Fibroblast of skin of scalp (primary cell): ENCODE data around the gene MAD2L2.

Source experiments
- DNase-seq: peaks from one replicate; pipeline ENCODE4 v3.0.0-alpha.2; 2013

Gene MAD2L2

GRCh38 chr1:11682287-11682771 is 1.4 kb upstream of the MAD2L2 start:
- peak; percentile 28 for DNase-seq

DNA sequence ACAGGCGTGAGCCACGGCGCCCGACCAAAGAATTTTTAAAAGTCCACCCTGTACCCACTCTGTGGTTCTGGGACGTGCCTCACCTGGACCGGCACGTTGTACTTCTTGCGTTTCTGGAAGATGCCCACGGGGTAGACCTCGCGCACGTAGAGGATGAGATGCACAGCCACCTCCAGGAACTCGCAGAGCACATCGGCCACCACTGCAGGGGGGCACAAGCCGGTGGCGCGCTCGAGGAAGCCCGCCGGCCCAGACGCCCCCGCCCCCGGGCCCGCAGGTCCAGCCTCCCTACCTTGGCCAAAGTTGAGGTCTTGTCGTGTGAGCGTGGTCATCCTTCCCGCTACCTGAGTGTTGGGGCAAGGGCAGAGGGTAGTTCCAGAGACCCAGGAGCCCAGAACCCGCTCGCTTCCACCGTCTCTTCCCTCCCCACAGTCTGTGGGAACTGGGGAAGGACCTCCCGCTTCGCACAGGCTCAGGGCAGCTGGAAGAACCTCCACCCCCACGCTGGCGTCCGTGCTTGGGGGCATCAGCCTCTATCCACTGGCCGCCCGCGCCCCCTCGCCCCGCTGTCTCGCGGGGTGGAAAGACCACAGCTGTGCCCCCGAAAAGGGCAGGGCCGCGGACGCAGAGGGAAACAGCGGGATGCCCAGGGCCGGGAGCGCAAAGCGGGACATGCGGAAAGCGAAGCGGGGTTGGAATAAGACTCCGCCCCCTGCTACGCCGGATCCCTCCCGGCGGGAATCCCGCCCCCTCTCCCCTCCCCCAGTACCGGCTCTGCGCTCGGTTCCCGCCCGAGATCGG is 478 bp downstream of the MAD2L2 start:
- no peak for DNase-seq

DNA sequence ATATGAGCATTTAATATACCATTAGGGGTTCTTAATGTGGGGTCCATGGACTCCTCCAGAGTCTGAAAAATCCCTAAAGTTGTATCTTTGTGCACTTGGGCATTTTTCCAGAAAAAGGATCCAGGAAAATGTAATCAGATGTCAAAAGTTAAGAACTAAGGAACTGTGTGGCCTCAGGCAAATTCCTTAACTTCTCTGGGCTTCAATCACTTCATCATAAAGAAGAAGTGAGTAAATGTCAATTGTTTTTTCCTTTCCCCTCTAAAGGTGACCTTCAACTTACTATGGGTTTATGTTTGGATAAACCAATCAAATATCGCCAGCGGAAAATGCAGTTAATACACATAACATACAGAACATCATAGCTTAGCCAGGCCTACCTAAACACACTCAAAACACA is 2.5 kb downstream of the MAD2L2 start:
- DNase-seq, result no peak

DNA sequence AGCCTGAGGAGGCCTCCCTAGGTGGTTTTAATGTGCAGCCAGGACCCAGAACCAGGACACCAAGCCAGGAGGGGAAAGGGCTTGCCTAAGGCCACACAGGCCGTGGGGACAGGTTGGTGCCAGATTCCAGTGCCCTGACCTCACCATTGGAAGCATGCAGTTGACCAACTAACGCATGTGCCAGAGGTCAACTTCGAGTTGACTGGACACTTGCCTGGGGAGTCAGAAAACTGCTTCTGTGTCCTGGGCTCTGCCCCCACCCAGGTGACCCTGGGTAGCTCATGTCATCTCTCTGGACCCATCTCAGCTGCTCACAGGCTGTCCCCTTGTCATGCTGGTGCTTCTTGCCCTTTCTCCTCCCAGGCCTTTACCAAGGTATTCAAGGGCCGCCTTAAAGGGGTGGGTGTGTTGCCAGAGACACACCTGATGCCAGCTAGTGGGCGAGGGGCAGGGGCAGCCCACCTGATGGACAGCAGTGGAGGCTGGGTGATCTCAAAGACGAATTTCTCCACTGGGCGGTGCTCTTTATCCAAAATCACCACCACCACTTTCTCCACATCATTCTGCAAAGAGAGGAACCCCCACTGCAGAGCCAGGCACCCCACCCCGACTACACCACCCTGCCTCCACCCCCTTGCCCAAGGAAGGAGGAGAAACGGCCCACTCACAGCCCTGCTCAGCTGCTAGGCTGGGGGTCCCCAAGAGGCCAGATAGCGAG is 4.4 kb downstream of the MAD2L2 start:
- DNase-seq, result no peak

DNA sequence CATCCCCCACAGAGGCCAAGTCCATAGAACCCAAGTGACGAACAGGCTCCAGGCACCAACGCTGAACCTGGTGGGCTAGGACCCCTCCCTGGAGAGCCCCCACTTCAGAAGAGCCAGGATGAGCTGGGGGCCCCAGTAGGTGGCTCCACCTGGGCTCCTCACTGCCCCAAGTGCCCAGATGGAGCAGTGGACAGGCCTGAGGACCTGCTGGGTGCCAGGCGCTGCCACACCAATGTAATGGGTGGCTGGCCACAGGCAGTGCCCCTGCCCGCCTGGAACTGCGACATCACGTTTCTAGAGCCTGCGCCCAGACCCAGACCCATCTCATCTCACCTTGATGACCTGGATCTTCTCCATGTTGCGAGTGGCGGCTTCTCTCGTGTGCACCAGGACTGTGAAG is 5.6 kb downstream of the MAD2L2 start:
- no peak for DNase-seq

DNA sequence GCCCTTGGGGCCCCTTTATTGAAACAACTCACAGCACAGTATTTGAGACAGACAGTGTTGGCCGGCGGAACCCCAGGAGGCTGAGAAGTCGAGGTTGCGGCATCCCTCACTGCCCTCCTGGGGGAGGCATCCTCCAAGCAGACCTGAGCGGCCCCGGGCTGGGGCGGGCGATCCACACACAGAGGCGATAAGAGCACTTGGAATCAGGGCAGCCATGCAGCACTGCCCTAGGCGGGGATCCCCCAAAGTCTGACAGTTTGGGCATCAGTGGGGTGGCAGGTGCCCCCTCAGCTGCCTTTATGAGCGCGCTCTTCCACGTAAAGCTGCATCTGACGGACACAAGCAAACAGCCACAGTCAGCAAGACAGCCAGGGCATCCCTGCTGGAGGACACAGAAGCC is 6.5 kb downstream of the MAD2L2 start:
- DNase-seq, result no peak

DNA sequence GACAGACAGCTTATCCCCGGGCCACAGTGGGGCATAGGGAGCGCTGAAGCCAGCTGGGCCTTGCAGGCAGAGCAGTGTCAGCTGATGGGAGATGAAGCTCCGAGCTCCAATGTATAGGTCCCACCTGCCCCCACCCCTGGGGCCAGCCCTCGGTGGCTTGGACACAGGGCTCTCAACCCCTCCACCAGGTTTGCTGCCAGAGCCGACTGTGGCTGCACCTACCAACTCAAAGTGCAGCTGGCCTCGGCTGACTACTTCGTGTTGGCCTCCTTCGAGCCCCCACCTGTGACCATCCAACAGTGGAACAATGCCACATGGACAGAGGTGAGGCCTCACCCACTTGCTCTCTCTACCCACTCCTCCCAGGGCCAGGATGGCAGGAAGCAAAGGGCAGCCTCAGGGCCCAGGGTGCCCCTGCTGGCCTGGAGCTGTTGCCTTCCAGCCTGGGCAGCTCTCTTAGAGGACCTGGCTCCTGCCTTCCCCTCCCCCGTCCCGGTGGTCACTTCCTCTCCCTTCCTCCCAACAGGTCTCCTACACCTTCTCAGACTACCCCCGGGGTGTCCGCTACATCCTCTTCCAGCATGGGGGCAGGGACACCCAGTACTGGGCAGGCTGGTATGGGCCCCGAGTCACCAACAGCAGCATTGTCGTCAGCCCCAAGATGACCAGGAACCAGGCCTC is 7.7 kb downstream of the MAD2L2 start:
- no peak for DNase-seq

GRCh38 chr1:11671544-11672286 is 9.2 kb downstream of the MAD2L2 start:
- DNase-seq, result no peak

DNA sequence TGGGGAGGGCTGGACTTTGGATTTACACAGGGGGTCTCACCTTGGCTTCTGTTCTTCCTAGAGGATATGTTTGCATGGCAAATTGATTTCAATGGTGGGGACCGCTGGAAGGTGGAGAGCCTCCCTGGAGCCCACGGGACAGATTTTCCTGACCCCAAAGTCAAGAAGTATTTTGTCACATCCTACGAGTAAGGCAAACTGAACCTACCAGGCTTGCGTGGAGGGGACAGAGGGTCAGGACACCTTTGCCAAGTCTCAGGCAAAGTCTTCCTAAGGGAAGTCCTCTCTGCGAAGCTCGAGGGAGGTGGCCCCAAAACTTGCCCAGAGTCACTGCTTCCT is 9.8 kb downstream of the MAD2L2 start:
- DNase-seq, result no peak

- no peak for DNase-seq
Measured at GRCh38 chr1:11670747-11671146, 10.2 kb downstream of the MAD2L2 start.

DNA sequence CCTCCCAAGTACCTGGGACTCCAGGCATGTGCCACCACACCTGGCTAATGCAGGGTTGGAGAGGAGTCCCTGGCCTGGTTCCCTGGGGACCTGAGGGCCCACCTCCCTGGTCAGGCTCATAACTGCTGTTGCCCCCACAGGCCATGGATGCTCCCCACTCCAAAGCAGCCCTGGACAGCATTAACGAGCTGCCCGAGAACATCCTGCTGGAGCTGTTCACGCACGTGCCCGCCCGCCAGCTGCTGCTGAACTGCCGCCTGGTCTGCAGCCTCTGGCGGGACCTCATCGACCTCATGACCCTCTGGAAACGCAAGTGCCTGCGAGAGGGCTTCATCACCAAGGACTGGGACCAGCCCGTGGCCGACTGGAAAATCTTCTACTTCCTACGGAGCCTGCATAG is 12.4 kb downstream of the MAD2L2 start:
- no peak for DNase-seq

DNA sequence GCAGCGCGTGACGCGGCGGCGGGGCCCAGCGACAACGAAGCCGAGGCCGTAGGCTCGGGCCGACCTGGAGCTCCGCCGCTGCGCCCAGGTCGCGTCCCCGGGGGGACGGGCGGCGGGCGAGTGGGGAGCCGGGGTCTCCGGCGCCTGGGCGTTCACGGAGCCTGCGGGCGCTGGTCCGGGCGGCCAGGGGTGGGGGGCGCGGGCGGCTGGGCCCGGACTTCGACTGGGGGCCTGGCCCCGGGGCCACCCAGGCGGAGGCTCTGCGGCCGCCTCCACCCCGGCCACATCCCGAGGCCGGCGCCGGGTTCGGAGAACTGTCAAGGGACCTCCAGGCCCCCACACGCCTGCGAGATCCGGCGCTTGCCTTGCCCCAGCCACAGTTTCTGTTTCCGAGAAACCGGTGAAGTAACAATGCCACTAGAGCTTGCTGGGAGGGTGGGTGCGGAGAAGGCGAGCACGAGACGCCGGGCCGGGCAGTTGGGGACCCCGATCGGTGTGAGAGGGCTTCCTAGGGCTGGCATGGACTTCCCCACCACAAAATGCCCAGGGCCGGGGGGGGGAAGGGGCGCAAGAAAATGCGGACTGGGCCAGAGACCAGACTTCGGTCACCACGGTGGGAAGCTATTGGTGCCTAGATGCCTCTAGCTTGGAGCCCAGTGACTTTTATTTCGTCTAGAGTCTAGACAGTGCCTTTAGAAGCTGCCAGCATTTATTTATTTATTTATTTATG is 16.4 kb downstream of the MAD2L2 start:
- peak; percentile 34 for DNase-seq

DNA sequence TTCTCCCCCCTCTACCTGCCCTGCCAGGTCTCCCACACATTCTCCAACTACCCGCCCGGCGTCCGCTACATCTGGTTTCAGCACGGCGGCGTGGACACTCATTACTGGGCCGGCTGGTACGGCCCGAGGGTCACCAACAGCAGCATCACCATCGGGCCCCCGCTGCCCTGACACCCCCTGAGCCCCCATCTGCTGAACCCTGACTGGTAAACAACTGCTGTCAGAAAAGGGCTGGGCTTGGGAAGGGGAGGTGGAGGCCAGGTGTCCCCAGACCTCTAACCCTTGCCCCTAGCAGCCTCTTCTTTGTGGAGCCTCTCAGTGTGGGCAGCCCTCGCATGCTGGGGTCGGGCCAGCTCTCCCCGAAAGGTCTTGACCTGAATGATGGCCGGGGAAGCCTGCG is 19.8 kb downstream of the MAD2L2 start:
- DNase-seq, result no peak

- DNase-seq, result no peak
Measured at GRCh38 chr1:11659748-11660147, 21.2 kb downstream of the MAD2L2 start.

- DNase-seq, result no peak
Measured at GRCh38 chr1:11658542-11658941, 22.4 kb downstream of the MAD2L2 start.

- DNase-seq, result no peak
Measured at GRCh38 chr1:11657654-11658053, 23.3 kb downstream of the MAD2L2 start.

GRCh38 chr1:11654939-11655808 is 25.8 kb downstream of the MAD2L2 start:
- DNase-seq, result no peak

GRCh38 chr1:11654137-11654938 is 26.6 kb downstream of the MAD2L2 start, which contains the start of the genes FBXO2 and FBXO44:
Gene FBXO2, minus strand, starts transcription at chr1:11654429. Its CDS starts 89 bp downstream, at chr1:11654340.
Gene FBXO44, plus strand, starts transcription at chr1:11654877. Its CDS starts 959 bp downstream, at chr1:11655836.
- peak; percentile 11 for DNase-seq

DNA sequence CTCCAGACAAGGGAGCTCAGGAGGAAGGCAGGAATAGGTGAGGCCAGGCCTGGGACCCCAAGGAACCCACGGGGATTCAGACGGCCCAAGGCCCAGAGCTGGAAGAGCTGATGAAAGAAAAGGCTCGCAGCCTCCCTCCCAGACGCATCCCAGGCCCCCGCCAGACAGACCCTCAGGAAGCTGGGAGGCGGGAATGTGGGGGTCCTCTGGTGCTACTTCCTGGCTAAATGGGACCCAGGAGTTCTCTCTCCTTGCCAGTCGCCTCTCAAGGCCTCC is 27.1 kb downstream of the MAD2L2 start:
- DNase-seq, result no peak
